VCaP (cell line): Measurements from ENCODE around the gene SPINK8.

Experiments
- H3K27ac ChIP-seq: fragments of 450-650 bp; 2 replicates; pipeline ENCODE4 v1.5.1; 2017
- TF ChIP-seq, protein P1 (sequence below): fragments of 450-650 bp; conservative IDR thresholded peaks from 2 replicates; pipeline ENCODE4 v1.5.1; 2017; ENCODE audit warnings: mild to moderate bottlenecking, moderate library complexity

Gene SPINK8

DNA sequence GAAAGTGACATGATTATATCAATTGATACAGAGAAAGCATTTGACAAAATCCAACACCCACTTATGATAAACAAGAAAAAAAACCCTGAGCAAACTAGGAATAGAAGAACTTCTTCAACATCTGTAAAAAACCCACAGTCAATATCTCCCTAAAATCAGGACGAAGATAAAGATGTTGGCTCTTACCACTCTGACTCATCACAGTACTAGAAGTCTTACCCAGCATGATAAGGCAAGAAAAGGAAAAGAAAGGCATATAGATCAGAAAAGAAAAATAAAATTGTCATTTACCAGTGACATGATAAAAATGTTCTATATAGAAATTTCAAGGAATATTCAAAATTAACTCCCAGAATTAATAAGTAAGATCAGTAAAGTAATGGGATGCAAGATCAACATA is 31.4 kb upstream of the SPINK8 start:
- TF ChIP-seq, protein P1, sequence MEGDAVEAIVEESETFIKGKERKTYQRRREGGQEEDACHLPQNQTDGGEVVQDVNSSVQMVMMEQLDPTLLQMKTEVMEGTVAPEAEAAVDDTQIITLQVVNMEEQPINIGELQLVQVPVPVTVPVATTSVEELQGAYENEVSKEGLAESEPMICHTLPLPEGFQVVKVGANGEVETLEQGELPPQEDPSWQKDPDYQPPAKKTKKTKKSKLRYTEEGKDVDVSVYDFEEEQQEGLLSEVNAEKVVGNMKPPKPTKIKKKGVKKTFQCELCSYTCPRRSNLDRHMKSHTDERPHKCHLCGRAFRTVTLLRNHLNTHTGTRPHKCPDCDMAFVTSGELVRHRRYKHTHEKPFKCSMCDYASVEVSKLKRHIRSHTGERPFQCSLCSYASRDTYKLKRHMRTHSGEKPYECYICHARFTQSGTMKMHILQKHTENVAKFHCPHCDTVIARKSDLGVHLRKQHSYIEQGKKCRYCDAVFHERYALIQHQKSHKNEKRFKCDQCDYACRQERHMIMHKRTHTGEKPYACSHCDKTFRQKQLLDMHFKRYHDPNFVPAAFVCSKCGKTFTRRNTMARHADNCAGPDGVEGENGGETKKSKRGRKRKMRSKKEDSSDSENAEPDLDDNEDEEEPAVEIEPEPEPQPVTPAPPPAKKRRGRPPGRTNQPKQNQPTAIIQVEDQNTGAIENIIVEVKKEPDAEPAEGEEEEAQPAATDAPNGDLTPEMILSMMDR, result no peak
- H3K27ac ChIP-seq, result no peak overlapping the region

- no peak overlapping the region for H3K27ac ChIP-seq
- TF ChIP-seq, protein P1, result no peak
Observed at GRCh38 chr3:48361928-48362327, 28.5 kb upstream of the SPINK8 start.

DNA sequence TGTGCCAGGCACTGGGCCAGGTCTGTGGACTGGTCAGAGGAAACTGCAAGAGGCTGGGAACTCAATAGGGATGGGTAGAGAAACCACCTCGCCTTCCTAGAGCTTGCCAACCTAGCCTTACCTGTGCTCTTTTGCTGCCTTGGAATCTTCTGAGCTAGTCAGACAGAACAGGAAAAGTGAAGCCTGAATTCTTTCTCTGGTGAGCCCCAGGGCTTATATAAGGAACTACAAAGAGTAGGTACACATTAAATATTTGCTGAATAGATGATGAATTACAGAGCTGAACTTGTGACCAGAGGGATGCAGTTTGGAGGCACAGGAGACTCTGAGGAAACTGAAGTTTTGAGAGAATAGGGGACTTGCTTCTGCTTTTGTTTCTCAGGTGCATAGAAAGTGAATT is 23.0 kb upstream of the SPINK8 start:
- TF ChIP-seq, protein P1, result no peak
- H3K27ac ChIP-seq, result peak overlapping the region; percentile 35

- no peak overlapping the region for H3K27ac ChIP-seq
- TF ChIP-seq, protein P1, result no peak
Observed at GRCh38 chr3:48353987-48354386, 20.5 kb upstream of the SPINK8 start.

DNA sequence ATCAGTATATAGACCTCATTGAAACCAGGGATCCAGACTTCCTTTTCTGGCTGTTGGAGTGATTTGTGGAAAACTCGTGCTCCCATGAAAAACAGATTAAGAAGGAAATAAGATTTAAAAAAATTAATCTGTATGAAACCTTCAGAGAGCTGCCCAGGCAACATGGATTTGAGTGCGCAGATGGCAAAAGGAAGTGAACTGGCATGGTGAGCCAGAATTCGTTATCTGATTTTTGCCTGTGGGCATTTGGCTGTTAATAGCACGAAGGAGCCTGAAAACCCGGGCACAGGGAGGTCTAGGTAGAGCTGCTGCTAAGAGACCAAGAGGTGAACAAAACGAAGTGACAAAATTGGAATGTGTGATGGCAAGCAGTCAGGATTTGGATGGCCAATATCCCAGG is 19.1 kb upstream of the SPINK8 start:
- peak overlapping the region; percentile 33 for H3K27ac ChIP-seq
- TF ChIP-seq, protein P1, result no peak

- H3K27ac ChIP-seq, result no peak overlapping the region
- TF ChIP-seq, protein P1, result no peak
Observed at GRCh38 chr3:48347500-48347899, 14.0 kb upstream of the SPINK8 start.

DNA sequence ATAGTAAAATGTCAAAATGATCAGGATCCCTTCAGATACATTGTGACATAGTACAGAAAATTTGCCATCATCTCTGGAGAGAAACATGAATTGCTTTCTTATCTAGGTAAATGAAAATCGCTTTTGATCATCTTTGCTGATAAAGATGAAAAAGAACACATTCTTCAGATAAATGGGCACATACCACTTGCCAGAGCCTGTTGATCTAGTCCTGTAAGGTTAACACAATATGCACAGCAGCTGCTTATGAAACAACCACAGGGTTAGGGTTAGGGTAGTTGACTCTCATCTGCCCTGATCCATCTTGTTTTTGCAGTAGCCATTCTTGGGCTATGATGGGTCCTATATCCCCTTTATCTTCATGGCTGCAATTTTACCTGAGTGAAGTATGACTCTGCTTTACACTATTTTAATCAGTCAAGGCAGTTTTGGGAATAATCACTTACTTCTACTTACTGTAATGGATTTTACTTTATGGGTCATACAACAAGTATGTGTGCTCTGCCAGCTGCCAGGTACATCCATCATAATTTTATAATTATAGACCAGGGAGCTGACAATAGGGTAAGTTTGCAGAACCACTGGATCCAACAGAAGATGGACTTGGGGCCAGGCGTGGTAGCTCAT is 12.6 kb upstream of the SPINK8 start:
- TF ChIP-seq, protein P1, result no peak
- peak overlapping the region; percentile 2; the same call in 1 of the 2 replicates for H3K27ac ChIP-seq
